ENCODE measurements around the gene KPNA1.

GRCh38 chr3:122421836-122422235 is 92.9 kb downstream of the KPNA1 start:
- no peak for TF ChIP-seq CTCF (IDR thresholded peaks at IDR 0.05)
- no peak for TF ChIP-seq EZH2phosphoT487 (IDR thresholded peaks at IDR 0.05; ENCODE audit: borderline replicate concordance, low read depth)
- TF ChIP-seq SMC3 (IDR thresholded peaks at IDR 0.05; ENCODE audit: low read depth, low read length) = no peak
- TF ChIP-seq, protein P1, sequence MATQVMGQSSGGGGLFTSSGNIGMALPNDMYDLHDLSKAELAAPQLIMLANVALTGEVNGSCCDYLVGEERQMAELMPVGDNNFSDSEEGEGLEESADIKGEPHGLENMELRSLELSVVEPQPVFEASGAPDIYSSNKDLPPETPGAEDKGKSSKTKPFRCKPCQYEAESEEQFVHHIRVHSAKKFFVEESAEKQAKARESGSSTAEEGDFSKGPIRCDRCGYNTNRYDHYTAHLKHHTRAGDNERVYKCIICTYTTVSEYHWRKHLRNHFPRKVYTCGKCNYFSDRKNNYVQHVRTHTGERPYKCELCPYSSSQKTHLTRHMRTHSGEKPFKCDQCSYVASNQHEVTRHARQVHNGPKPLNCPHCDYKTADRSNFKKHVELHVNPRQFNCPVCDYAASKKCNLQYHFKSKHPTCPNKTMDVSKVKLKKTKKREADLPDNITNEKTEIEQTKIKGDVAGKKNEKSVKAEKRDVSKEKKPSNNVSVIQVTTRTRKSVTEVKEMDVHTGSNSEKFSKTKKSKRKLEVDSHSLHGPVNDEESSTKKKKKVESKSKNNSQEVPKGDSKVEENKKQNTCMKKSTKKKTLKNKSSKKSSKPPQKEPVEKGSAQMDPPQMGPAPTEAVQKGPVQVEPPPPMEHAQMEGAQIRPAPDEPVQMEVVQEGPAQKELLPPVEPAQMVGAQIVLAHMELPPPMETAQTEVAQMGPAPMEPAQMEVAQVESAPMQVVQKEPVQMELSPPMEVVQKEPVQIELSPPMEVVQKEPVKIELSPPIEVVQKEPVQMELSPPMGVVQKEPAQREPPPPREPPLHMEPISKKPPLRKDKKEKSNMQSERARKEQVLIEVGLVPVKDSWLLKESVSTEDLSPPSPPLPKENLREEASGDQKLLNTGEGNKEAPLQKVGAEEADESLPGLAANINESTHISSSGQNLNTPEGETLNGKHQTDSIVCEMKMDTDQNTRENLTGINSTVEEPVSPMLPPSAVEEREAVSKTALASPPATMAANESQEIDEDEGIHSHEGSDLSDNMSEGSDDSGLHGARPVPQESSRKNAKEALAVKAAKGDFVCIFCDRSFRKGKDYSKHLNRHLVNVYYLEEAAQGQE (IDR thresholded peaks at IDR 0.05; ENCODE audit: low read depth, low read length) = no peak
- no peak for TF ChIP-seq RCOR1 (IDR thresholded peaks at IDR 0.05; ENCODE audit: low read length)
- TF ChIP-seq, protein P2, sequence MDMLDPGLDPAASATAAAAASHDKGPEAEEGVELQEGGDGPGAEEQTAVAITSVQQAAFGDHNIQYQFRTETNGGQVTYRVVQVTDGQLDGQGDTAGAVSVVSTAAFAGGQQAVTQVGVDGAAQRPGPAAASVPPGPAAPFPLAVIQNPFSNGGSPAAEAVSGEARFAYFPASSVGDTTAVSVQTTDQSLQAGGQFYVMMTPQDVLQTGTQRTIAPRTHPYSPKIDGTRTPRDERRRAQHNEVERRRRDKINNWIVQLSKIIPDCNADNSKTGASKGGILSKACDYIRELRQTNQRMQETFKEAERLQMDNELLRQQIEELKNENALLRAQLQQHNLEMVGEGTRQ (IDR thresholded peaks at IDR 0.05; ENCODE audit: borderline replicate concordance, low read depth, low read length) = no peak

All from SK-N-SH (cell line).